MCF 10A (cell line): ENCODE results near the gene ZNF267. TPM values are rescaled to one million over a fixed set of nuclear protein-coding genes. Genes with fewer than 3 reads are reported as not detected.
"Not testable (repeated sequence)": the region's sequence is repeated elsewhere in the genome, so short reads cannot be mapped to it uniquely, and the experiment has no call there.

Experiments used
- BruUV-seq: library from RNA; stranded (reverse); fragments of 400-500 nt; replicated peaks from 2 replicates; lab custom pipeline; 2021; lab: Mats Ljungman, UMichigan
- CTCF ChIA-PET: fragments of 300-600 bp; sonication (Branson Sonifier 250); formaldehyde crosslinking; extraction: SDS; loops from one replicate; lab custom pipeline; 2021; ENCODE audit warnings: antibody characterized with exemption, inconsistent platforms; lab: Yijun Ruan, JAX
- POLR2A ChIA-PET: fragments of 300-600, 350-650 bp; sonication (Branson Sonifier 250); formaldehyde crosslinking; extraction: SDS; loops from one replicate; lab custom pipeline; 2020; ENCODE audit warnings: antibody characterized with exemption, inconsistent platforms; lab: Yijun Ruan, JAX
- DNase-seq: peaks from one replicate; pipeline ENCODE4 v3.0.0-alpha.2; 2018; ENCODE audit not compliant: unreplicated experiment
- H3K27ac Mint-ChIP-seq: one replicate; pipeline ENCODE4 v1.8.0; 2022; ENCODE audit warnings: mild to moderate bottlenecking, low read depth, mixed read lengths; ENCODE audit not compliant: unreplicated experiment
- H3K27me3 Mint-ChIP-seq: one replicate; pipeline ENCODE4 v1.8.0; 2022; ENCODE audit warnings: mixed read lengths; ENCODE audit not compliant: insufficient read depth, unreplicated experiment
- H3K36me3 Mint-ChIP-seq: one replicate; pipeline ENCODE4 v1.8.0; 2022; ENCODE audit warnings: mild to moderate bottlenecking, moderate library complexity, mixed read lengths; ENCODE audit not compliant: insufficient read depth, unreplicated experiment
- H3K4me1 Mint-ChIP-seq: one replicate; pipeline ENCODE4 v1.8.0; 2022; ENCODE audit warnings: mixed read lengths; ENCODE audit not compliant: insufficient read depth, unreplicated experiment
- H3K4me3 Mint-ChIP-seq: one replicate; pipeline ENCODE4 v1.8.0; 2022; ENCODE audit warnings: mild to moderate bottlenecking, moderate library complexity, mixed read lengths; ENCODE audit not compliant: unreplicated experiment
- H3K9me3 Mint-ChIP-seq: one replicate; pipeline ENCODE4 v1.8.0; 2022; ENCODE audit warnings: mixed read lengths; ENCODE audit not compliant: unreplicated experiment
- intact Hi-C: fragments of 100-400 bp; cut with micrococcal nuclease; formaldehyde crosslinking; loops from 2 replicates; pipeline ENCODE4 v1.14.1; 2022
- total RNA-seq: library from RNA; stranded (reverse); gene quantifications from 2 replicates; pipeline ENCODE4 v1.2.3, GENCODE V29; 2022
- TF ChIP-seq, protein P1 (sequence below): fragments of 200-600 bp; IDR thresholded peaks from one replicate; pipeline ENCODE4 v1.8.0; 2022; ENCODE audit warnings: antibody characterized with exemption, mild to moderate bottlenecking; ENCODE audit not compliant: unreplicated experiment

The ZNF267 gene
- total RNA-seq, 1 experiment from 2014 or later, result 10.1 TPM

DNA sequence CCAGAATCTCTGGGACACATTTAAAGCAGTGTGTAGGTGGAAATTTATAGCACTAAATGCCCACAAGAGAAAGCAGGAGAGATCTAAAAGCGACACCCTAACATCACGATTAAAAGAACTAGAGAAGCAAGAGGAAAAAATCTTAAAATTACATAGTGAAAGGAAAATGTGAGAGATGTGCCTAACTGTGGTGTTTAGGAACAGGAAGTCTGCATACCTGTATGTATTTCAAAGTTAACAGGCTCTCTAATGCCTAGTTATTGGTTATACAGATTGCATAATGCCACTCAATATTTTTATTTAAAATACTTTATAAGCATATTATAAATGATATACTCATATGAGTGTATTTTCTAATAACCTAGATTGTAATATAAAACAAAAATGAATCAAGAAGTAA lies 25.9 kb downstream of the ZNF267 start:
- Mint-ChIP-seq H3K27me3 (no peaks in the 10 kb centered on the region), H3K9me3 (peaks cover 33% of the 10 kb centered on the region), H3K4me3 (no peak overlapping the region), H3K4me1 (no peaks in the 10 kb centered on the region), H3K36me3 (peaks cover 79% of the 10 kb centered on the region), H3K27ac (no peak overlapping the region)
- POLR2A ChIA-PET, result no interaction called here
- TF ChIP-seq, protein P1, sequence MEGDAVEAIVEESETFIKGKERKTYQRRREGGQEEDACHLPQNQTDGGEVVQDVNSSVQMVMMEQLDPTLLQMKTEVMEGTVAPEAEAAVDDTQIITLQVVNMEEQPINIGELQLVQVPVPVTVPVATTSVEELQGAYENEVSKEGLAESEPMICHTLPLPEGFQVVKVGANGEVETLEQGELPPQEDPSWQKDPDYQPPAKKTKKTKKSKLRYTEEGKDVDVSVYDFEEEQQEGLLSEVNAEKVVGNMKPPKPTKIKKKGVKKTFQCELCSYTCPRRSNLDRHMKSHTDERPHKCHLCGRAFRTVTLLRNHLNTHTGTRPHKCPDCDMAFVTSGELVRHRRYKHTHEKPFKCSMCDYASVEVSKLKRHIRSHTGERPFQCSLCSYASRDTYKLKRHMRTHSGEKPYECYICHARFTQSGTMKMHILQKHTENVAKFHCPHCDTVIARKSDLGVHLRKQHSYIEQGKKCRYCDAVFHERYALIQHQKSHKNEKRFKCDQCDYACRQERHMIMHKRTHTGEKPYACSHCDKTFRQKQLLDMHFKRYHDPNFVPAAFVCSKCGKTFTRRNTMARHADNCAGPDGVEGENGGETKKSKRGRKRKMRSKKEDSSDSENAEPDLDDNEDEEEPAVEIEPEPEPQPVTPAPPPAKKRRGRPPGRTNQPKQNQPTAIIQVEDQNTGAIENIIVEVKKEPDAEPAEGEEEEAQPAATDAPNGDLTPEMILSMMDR, result no peak
- no TSS peak for BruUV-seq
- DNase-seq, result no peak
- CTCF ChIA-PET, result no interaction called here
- intact Hi-C loops, result no loop called here

DNA sequence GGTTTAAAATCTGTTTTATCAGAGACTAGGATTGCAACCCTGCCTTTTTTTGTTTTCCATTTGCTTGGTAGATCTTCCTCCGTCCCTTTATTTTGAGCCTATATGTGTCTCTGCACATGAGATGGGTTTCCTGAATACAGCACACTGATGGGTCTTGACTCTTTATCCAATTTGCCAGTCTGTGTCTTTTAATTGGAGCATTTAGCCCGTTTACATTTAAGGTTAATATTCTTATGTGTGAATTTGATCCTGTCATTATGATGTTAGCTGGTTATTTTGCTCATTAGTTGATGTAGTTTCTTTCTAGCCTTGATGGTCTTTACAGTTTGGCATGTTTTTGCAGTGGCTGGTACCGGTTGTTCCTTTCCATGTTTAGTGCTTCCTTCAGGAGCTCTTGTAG lies 31.0 kb downstream of the ZNF267 start:
- intact Hi-C loops, H3K4me3 Mint-ChIP-seq, DNase-seq, POLR2A ChIA-PET, H3K27ac Mint-ChIP-seq, H3K4me1 Mint-ChIP-seq, BruUV-seq, CTCF ChIA-PET, H3K27me3 Mint-ChIP-seq: not testable (repeated sequence)
- H3K36me3 Mint-ChIP-seq, result peaks cover 72% of the 10 kb centered on the region
- peaks cover 21% of the 10 kb centered on the region for H3K9me3 Mint-ChIP-seq

DNA sequence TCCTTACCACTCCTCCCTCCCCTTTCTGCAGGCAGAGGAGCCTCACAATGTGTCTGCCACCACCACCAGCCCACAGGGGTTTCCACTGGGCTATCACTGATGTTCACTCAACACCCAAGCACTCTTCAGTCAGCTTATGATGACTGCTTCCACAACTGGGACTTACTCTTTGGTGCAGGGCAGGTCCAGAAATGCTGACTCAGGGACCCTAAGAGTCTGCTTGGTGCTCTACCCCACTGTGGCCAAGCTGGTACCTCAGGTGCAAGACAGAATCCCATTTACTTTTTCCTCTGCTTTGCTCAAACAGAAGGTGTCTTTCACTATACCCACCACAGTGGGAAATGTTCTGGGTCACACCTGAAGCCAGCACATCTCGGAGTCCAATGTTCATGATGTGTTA lies 40.1 kb downstream of the ZNF267 start:
- BruUV-seq, result no TSS peak
- Mint-ChIP-seq H3K36me3 (peaks cover 63% of the 10 kb centered on the region), H3K4me1 (no peaks in the 10 kb centered on the region), H3K4me3 (no peak overlapping the region), H3K27me3 (no peaks in the 10 kb centered on the region), H3K27ac (no peak overlapping the region), H3K9me3 (peaks cover 53% of the 10 kb centered on the region)
- CTCF ChIA-PET, result no interaction called here
- TF ChIP-seq, protein P1, result no peak
- intact Hi-C loops, result no loop called here
- POLR2A ChIA-PET, result no interaction called here
- DNase-seq, result no peak

DNA sequence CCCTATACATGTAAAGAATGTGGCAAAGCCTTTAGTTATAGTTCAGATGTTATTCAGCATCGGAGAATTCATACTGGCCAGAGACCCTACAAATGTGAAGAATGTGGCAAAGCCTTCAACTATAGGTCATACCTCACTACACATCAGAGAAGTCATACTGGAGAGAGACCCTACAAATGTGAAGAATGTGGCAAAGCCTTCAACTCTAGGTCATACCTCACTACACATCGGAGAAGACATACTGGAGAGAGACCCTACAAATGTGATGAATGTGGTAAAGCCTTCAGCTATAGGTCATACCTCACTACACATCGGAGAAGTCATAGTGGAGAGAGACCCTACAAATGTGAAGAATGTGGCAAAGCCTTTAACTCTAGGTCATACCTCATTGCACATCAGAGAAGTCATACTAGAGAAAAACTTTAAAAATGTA lies 42.5 kb downstream of the ZNF267 start:
- Mint-ChIP-seq H3K27me3 (no peaks in the 10 kb centered on the region), H3K9me3 (peaks cover 33% of the 10 kb centered on the region), H3K36me3 (peaks cover 59% of the 10 kb centered on the region), H3K27ac (no peak overlapping the region), H3K4me1 (no peaks in the 10 kb centered on the region), H3K4me3 (no peak overlapping the region)
- TF ChIP-seq, protein P1, result no peak
- POLR2A ChIA-PET, result no interaction called here
- no peak for DNase-seq
- BruUV-seq, result no TSS peak
- intact Hi-C loops, result no loop called here
- CTCF ChIA-PET, result no interaction called here

DNA sequence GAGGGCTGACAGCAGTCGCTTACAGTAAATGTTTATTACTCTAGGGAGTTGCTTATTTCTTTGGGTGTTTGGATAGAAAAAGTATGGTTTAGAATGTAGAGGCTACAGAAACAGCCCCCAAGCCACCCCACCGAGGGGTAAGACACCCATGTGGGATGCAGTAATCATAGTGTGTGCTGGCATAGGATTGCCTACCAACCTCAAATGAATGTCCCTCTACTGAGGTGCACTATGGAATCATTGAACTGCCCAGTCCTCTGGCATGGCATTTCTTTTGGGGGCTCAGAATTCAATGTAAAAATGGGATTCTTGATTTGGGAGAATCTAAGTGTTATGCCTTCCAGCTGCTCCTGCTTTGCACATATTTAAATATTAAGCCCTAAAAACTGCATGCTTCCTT lies 46.8 kb downstream of the ZNF267 start:
- TF ChIP-seq, protein P1, result no peak
- H3K36me3 Mint-ChIP-seq, result peaks cover 33% of the 10 kb centered on the region
- no peak overlapping the region for H3K4me3 Mint-ChIP-seq
- H3K27ac Mint-ChIP-seq, result no peak overlapping the region
- no peaks in the 10 kb centered on the region for H3K27me3 Mint-ChIP-seq
- POLR2A ChIA-PET, result interaction anchor here (0.7 kb wide), 1 partner anchor 315 kb away, joined by 3 read pairs; no protein-coding TSS in a partner anchor
- intact Hi-C loops, result no loop called here
- H3K4me1 Mint-ChIP-seq, result no peaks in the 10 kb centered on the region
- BruUV-seq, result no TSS peak
- CTCF ChIA-PET, result no interaction called here
- DNase-seq, result no peak
- peaks cover 8% of the 10 kb centered on the region for H3K9me3 Mint-ChIP-seq

DNA sequence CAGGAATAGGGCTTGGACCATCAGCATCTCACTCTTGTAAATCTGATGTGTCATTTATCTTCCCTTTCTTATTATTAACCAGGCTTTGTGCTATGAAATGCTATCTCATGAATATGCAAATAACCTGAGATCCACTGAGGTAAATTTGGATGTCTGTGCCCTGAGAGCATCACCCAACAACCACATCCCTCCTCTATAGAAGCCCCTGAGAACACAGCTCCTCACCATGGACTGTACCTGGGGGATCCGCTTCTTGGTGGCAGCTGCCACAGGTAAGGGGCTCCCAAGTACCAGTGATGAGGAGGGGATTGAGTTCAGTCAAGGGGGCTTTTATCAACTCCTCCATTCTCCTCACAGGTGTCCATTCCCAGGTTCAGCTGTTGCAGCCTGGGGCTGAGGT lies 78.2 kb downstream of the ZNF267 start:
- H3K4me1 Mint-ChIP-seq, intact Hi-C loops, POLR2A ChIA-PET, BruUV-seq, H3K4me3 Mint-ChIP-seq, DNase-seq, H3K27ac Mint-ChIP-seq, H3K9me3 Mint-ChIP-seq, H3K36me3 Mint-ChIP-seq, CTCF ChIA-PET, H3K27me3 Mint-ChIP-seq: not testable (repeated sequence)
